GM21576 (cell line): ENCODE data around the gene SLC6A7.
"Not testable (repeated sequence)": the region's sequence is repeated elsewhere in the genome, so short reads cannot be mapped to it uniquely, and the experiment has no call there.

Experiments
- ATAC-seq: cut with Tn5 transposase; IDR thresholded peaks from one replicate; pipeline ENCODE4 v1.9.1; 2021; ENCODE audit warnings: mild to moderate bottlenecking, moderate library complexity; ENCODE audit not compliant: unreplicated experiment

SLC6A7 gene

GRCh38 chr5:150239099-150239793, 49.4 kb downstream of the SLC6A7 start:
- no peak for ATAC-seq

GRCh38 chr5:150239794-150240122, 49.9 kb downstream of the SLC6A7 start:
- no peak for ATAC-seq

- ATAC-seq = no peak
These were observed 51.7 kb downstream of the SLC6A7 start for GRCh38 chr5:150241298-150242160.

- no peak for ATAC-seq
These were observed 52.5 kb downstream of the SLC6A7 start for GRCh38 chr5:150242251-150242894.

- ATAC-seq = no peak
These were observed 53.7 kb downstream of the SLC6A7 start for GRCh38 chr5:150243590-150243989.

- ATAC-seq = no peak
These were observed 54.3 kb downstream of the SLC6A7 start for GRCh38 chr5:150244209-150244608.

GRCh38 chr5:150245111-150245789, 55.4 kb downstream of the SLC6A7 start:
- ATAC-seq = no peak

- no peak for ATAC-seq
These were observed 55.9 kb downstream of the SLC6A7 start for GRCh38 chr5:150245808-150246207.

GRCh38 chr5:150246429-150246828, 56.6 kb downstream of the SLC6A7 start:
- no peak for ATAC-seq

- ATAC-seq = no peak
These were observed 57.0 kb downstream of the SLC6A7 start for GRCh38 chr5:150246835-150247234.

- no peak for ATAC-seq
These were observed 57.9 kb downstream of the SLC6A7 start for GRCh38 chr5:150247726-150248125.

- ATAC-seq = not testable (repeated sequence)
These were observed 58.6 kb downstream of the SLC6A7 start for GRCh38 chr5:150248493-150248892.

- no peak for ATAC-seq
These were observed 59.1 kb downstream of the SLC6A7 start for GRCh38 chr5:150248946-150249345.

- ATAC-seq = no peak
These were observed 59.9 kb downstream of the SLC6A7 start for GRCh38 chr5:150249744-150250143.

GRCh38 chr5:150251504-150251903, 61.6 kb downstream of the SLC6A7 start:
- ATAC-seq = no peak

GRCh38 chr5:150252489-150252888, 62.6 kb downstream of the SLC6A7 start:
- ATAC-seq = no peak

- ATAC-seq = no peak
These were observed 63.8 kb downstream of the SLC6A7 start for GRCh38 chr5:150253416-150254208.

GRCh38 chr5:150254363-150254762, 64.5 kb downstream of the SLC6A7 start:
- ATAC-seq = no peak

GRCh38 chr5:150254774-150255173, 64.9 kb downstream of the SLC6A7 start:
- ATAC-seq = no peak

GRCh38 chr5:150255659-150256409, 66.0 kb downstream of the SLC6A7 start:
- ATAC-seq = no peak
